ENCODE data around the gene KCNH5. TPM values are rescaled to one million over a fixed set of nuclear protein-coding genes. Genes with fewer than 3 reads are reported as not detected.

The KCNH5 gene
- total and polyA plus RNA-seq, 4 donors: not detected

- H3K9ac ChIP-seq (ENCODE audit: low read depth in 1 of 2, low read length in 2 of 2): no peak overlapping the region
- no peak for DNase-seq (ENCODE audit: low spot score)
- H3K9me3 ChIP-seq (ENCODE audit: control insufficient read depth in 4 of 4, low read length in 3 of 4): no peaks in the 10 kb centered on the region
- H3K4me3 ChIP-seq (ENCODE audit: low read depth in 1 of 3, low read length in 3 of 3): no peak overlapping the region
- no peak overlapping the region for H3K27ac ChIP-seq (ENCODE audit: low read depth in 1 of 2, low read length in 2 of 2)
- H3K36me3 ChIP-seq (ENCODE audit: control insufficient read depth in 4 of 4, insufficient read depth in 3 of 4, low read depth in 1 of 4, low read length in 3 of 4): no peaks in the 10 kb centered on the region
- TF ChIP-seq RAD21 (IDR thresholded peaks at IDR 0.05) (no peak), RXRA (IDR thresholded peaks at IDR 0.05) (no peak), YY1 (IDR thresholded peaks at IDR 0.05) (no peak)
- no peaks in the 10 kb centered on the region for H3K27me3 ChIP-seq (ENCODE audit: control insufficient read depth in 4 of 4, insufficient read depth in 4 of 4, low read length in 3 of 4)
- H3K4me1 ChIP-seq (ENCODE audit: control insufficient read depth in 4 of 4, insufficient read depth in 4 of 4, low read length in 3 of 4): no peaks in the 10 kb centered on the region
- 74% methylated on average over 2 of the region's 2 CpGs for WGBS
Measured at GRCh38 chr14:62882967-62883366, 162.3 kb downstream of the KCNH5 start.

GRCh38 chr14:62866376-62866775 lies 178.9 kb downstream of the KCNH5 start:
- no peak overlapping the region for H3K27ac ChIP-seq (ENCODE audit: low read depth in 1 of 2, low read length in 2 of 2)
- no peaks in the 10 kb centered on the region for H3K27me3 ChIP-seq (ENCODE audit: control insufficient read depth in 4 of 4, insufficient read depth in 4 of 4, low read length in 3 of 4)
- H3K9me3 ChIP-seq (ENCODE audit: control insufficient read depth in 4 of 4, low read length in 3 of 4): no peaks in the 10 kb centered on the region
- no peaks in the 10 kb centered on the region for H3K36me3 ChIP-seq (ENCODE audit: control insufficient read depth in 4 of 4, insufficient read depth in 3 of 4, low read depth in 1 of 4, low read length in 3 of 4)
- 83% methylated on average over 1 of the region's 1 CpG for WGBS
- H3K4me1 ChIP-seq (ENCODE audit: control insufficient read depth in 4 of 4, insufficient read depth in 4 of 4, low read length in 3 of 4): no peaks in the 10 kb centered on the region
- no peak overlapping the region for H3K4me3 ChIP-seq (ENCODE audit: low read depth in 1 of 3, low read length in 3 of 3)
- DNase-seq (ENCODE audit: low spot score): no peak
- H3K9ac ChIP-seq (ENCODE audit: low read depth in 1 of 2, low read length in 2 of 2): no peak overlapping the region
- TF ChIP-seq HNF4A (conservative IDR thresholded peaks at IDR 0.05) (no peak), JUND (IDR thresholded peaks at IDR 0.05) (no peak), MAX (IDR thresholded peaks at IDR 0.05) (no peak), FOXA1 (IDR thresholded peaks at IDR 0.05) (no peak), FOXA2 (IDR thresholded peaks at IDR 0.05) (no peak), REST (IDR thresholded peaks at IDR 0.05) (no peak), EGR1 (IDR thresholded peaks at IDR 0.05; ENCODE audit: low read depth in 2 of 2) (no peak), GABPA (IDR thresholded peaks at IDR 0.05 in 1 of 2, conservative IDR thresholded peaks at IDR 0.05 in 1 of 2) (no peak), ZBTB33 (IDR thresholded peaks at IDR 0.05) (no peak), SP1 (IDR thresholded peaks at IDR 0.05) (no peak), NR2F2 (IDR thresholded peaks at IDR 0.05) (no peak), CTCF (IDR thresholded peaks at IDR 0.05; ENCODE audit: low read depth, low read length, missing input control) (no peak), YY1 (IDR thresholded peaks at IDR 0.05) (no peak), RXRA (IDR thresholded peaks at IDR 0.05) (no peak), RAD21 (IDR thresholded peaks at IDR 0.05) (no peak)

Measured in liver (tissue), 9 donors.